ENCODE measurements around the gene EFCAB7.

DNA sequence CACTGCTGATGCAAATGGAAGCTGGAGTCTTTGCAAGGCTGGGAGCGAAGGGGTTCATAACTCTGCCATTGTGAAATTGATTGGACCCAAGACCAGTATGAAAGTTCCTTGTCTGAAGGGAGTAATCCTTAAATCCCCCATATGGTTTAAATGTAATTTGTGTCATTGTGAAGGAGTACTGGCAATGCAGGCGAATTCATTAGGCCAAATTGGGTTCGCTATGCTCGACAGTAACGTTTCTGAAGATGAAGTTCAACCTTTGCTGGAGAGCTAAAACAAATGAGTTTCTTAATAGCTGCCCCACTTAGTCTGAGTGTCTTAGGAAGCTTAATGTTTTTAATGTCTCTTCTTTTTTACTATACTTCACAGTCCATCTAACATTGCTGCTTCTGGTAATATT is 97.3 kb downstream of the EFCAB7 start:
- no peak for TF ChIP-seq EZH2 (IDR thresholded peaks at IDR 0.05)
- TF ChIP-seq, protein P1, sequence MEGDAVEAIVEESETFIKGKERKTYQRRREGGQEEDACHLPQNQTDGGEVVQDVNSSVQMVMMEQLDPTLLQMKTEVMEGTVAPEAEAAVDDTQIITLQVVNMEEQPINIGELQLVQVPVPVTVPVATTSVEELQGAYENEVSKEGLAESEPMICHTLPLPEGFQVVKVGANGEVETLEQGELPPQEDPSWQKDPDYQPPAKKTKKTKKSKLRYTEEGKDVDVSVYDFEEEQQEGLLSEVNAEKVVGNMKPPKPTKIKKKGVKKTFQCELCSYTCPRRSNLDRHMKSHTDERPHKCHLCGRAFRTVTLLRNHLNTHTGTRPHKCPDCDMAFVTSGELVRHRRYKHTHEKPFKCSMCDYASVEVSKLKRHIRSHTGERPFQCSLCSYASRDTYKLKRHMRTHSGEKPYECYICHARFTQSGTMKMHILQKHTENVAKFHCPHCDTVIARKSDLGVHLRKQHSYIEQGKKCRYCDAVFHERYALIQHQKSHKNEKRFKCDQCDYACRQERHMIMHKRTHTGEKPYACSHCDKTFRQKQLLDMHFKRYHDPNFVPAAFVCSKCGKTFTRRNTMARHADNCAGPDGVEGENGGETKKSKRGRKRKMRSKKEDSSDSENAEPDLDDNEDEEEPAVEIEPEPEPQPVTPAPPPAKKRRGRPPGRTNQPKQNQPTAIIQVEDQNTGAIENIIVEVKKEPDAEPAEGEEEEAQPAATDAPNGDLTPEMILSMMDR (IDR thresholded peaks at IDR 0.05) = no peak
- no peak for TF ChIP-seq EZH2phosphoT487 (IDR thresholded peaks at IDR 0.05)
